Omental fat pad (tissue), 4 donors: ENCODE data around the gene SLC35E1. TPM values are rescaled to one million over a fixed set of nuclear protein-coding genes. Genes with fewer than 3 reads are reported as not detected.

Experiments used
- ATAC-seq: fragments of 150-250 bp; one replicate; pipeline ENCODE4 v1.9.1; 2016; ENCODE audit warnings: mild to moderate bottlenecking, moderate library complexity; ENCODE audit not compliant: low FRiP score
- DNase-seq: peaks from one replicate; pipeline ENCODE4 v3.0.0-alpha.2; 2019; ENCODE audit warnings: low spot score
- total RNA-seq, 4 donors: library from RNA; depleted of rRNA; stranded (reverse); fragments of >200 nt; gene quantifications; one replicate each; pipeline ENCODE4 v1.1.0, GENCODE V29; 2016
- TF ChIP-seq, protein P1 (sequence below), 3 donors: fragments of 450-650 bp; IDR thresholded peaks; one replicate each; pipeline ENCODE4 v1.5.1; 2016 to 2017; ENCODE audit warnings: antibody characterized with exemption in 3 of 3, mild to moderate bottlenecking in 3 of 3, moderate library complexity in 2 of 3

The SLC35E1 gene
- total RNA-seq, 4 donors from 2014 or later = 22.9 to 46.3 (median 36.1) TPM

DNA sequence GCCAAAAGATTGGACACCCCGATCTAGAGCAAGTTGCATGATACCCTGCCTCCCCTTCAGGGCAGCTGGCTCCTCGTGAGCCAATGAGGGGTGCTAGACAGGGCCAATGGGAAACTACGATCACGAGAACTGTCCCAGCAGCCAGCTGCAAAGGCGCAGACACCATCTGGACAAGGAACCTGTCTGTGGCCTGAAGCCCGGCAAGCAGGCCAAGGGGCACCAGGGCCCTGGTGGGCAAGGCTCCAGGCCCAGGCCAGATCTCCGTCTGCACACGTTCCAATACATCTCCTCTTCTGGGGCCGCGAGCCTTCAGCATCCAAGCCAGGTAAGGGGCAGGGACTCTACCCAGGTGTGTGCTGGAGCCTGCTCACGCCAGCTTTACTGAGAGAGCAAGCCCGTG, 35.6 kb upstream of the SLC35E1 start:
- no peak for DNase-seq
- no peak for ATAC-seq
- TF ChIP-seq, protein P1, sequence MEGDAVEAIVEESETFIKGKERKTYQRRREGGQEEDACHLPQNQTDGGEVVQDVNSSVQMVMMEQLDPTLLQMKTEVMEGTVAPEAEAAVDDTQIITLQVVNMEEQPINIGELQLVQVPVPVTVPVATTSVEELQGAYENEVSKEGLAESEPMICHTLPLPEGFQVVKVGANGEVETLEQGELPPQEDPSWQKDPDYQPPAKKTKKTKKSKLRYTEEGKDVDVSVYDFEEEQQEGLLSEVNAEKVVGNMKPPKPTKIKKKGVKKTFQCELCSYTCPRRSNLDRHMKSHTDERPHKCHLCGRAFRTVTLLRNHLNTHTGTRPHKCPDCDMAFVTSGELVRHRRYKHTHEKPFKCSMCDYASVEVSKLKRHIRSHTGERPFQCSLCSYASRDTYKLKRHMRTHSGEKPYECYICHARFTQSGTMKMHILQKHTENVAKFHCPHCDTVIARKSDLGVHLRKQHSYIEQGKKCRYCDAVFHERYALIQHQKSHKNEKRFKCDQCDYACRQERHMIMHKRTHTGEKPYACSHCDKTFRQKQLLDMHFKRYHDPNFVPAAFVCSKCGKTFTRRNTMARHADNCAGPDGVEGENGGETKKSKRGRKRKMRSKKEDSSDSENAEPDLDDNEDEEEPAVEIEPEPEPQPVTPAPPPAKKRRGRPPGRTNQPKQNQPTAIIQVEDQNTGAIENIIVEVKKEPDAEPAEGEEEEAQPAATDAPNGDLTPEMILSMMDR (IDR thresholded peaks at IDR 0.05) = no peak

DNA sequence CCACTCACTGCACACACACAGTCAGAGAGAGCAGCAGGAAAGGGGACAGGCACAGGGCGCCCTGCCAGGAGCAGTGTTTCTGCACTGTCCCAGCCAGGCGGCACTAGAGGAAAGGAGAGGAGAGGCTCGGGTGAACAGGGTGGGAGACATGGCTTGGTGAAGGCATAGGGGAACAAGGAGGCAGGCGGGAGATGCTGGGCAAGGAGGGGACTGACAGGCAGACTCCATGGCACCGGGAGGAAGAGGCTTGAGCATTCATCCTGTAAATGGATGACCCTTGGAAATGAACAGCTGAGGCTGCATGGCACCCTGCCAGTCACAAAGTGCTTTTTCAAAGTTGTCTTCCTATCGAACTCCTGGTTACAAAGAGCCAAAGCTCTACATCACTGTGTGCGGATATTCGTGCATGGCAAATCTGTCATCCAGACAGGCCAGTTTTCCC, 33.4 kb upstream of the SLC35E1 start:
- DNase-seq = no peak
- TF ChIP-seq, protein P1 (IDR thresholded peaks at IDR 0.05) = no peak

DNA sequence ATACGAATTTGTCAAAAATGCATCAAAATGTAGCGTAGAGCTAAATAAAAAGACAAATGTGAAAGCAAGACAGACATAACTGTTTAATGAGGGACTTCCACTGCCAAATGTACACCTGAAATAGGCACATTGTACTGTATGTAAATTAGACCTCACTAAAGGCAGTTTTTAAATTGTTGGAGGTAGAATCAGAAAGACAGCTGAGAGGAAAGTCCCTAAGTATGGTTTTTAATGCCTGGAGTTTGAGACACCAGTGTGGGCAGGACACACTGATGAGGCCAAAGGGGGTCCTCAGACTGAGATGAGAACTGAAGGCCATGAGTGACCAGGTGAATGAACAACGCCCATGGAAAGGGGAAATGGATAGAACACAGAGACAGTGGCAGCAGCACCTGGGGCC, 32.9 kb upstream of the SLC35E1 start:
- ATAC-seq = no peak
- TF ChIP-seq, protein P1 (IDR thresholded peaks at IDR 0.05) = no peak
- DNase-seq = no peak

More for the DNA sequence above, 33.4 kb upstream of the SLC35E1 start:
- ATAC-seq = no peak

GRCh38 chr19:16604615-16605014, 32.4 kb upstream of the SLC35E1 start:
- ATAC-seq (no peak), DNase-seq (no peak)
- TF ChIP-seq, protein P1 (IDR thresholded peaks at IDR 0.05) = no peak

- no peak for ATAC-seq
- TF ChIP-seq, protein P1 (IDR thresholded peaks at IDR 0.05) = no peak
- DNase-seq = no peak
These were observed 30.9 kb upstream of the SLC35E1 start for GRCh38 chr19:16603090-16603489.

DNA sequence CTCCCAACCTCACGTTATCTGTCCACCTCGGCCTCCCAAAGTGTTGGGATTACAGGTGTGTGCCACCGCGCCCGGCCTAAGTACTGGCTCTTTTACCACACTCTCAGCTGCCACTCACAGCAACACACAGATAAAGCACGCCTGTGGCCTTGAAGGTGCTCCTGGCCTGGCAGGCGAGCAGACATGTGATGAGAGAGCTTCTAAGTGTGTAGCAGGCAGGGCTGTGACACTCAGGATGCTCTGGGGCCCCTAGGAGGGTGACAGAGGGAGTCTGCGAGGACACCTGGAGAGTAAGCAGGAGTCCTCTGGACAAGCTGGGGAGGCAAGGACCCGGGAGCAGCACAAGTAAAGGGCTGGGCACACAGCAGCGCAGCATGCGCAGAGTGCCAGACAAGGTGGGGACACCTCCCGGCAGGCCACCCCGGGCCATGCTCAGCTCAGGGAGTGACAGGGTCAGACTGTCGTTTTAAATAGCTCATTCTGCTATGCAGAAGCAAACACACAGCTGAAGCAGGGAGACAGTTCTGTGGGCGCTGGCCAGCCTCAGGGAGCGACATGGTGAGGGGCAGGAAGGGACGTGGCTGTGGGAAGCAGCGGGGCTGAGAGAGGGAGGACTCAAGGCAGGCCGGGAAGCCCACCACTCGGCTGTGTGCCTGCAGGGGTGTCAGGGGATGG, 29.3 kb upstream of the SLC35E1 start:
- TF ChIP-seq, protein P1 (IDR thresholded peaks at IDR 0.05) = no peak
- ATAC-seq (no peak), DNase-seq (no peak)

DNA sequence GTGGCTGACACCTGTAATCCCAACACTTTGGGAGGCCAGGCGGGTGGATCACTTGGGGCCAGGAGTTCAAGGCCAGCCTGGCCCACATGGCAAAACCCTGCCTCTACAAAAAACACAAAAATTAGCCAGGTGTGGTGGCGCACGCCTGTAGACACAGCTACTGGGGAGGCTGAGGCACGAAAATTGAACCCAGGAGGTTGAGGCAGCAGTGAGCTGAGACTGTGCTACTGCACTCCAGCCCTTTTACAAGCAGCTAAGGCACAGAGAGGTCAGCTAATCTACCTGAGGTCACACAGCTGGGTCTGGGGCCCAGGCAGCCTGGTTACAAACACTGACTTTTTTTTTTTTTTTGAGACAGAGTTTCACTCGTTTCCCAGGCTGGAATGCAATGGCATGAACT, 28.6 kb upstream of the SLC35E1 start:
- TF ChIP-seq, protein P1 (IDR thresholded peaks at IDR 0.05) = no peak
- no peak for ATAC-seq
- DNase-seq = no peak
